MM.1S (cell line): Measurements from ENCODE around the gene COMTD1.

Experiments used
- EZH2 ChIP-seq: fragments of 300-600 bp; sonication (generic); optimal IDR thresholded peaks from 2 replicates; pipeline ENCODE3; 2017; ENCODE audit warnings: low read depth, mild to moderate bottlenecking, antibody characterized with exemption, low read length, mixed read lengths
- TF ChIP-seq, protein P1 (sequence below): fragments of 300-600 bp; sonication (generic); IDR thresholded peaks from 2 replicates; pipeline ENCODE4 v1.5.1; 2016; ENCODE audit warnings: antibody characterized with exemption, low read length, mixed read lengths

DNA sequence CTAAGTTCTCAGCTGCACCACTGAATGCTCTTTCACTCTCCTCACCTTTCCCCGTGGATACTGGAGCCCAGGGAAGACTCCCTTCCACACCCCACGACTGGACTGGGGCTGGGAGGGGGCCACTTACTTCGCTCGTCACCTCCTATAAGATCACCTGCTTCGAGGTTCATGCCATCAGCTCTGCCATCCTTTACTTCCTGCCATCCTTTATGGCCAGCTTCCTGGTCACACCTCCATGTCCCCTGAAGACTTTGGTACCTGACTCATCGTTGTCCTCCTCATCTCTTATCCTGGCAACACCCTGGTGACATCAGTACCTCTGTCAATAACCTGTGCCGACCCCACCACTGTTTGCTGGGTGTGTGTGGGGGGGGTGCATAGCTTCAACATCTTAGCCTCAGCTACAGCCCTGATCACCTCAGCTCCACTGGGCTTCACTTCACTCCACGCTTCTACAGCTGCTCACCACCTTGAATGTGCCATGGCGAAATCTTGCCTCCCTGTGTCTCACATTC lies 33.9 kb downstream of the COMTD1 start:
- TF ChIP-seq, protein P1, sequence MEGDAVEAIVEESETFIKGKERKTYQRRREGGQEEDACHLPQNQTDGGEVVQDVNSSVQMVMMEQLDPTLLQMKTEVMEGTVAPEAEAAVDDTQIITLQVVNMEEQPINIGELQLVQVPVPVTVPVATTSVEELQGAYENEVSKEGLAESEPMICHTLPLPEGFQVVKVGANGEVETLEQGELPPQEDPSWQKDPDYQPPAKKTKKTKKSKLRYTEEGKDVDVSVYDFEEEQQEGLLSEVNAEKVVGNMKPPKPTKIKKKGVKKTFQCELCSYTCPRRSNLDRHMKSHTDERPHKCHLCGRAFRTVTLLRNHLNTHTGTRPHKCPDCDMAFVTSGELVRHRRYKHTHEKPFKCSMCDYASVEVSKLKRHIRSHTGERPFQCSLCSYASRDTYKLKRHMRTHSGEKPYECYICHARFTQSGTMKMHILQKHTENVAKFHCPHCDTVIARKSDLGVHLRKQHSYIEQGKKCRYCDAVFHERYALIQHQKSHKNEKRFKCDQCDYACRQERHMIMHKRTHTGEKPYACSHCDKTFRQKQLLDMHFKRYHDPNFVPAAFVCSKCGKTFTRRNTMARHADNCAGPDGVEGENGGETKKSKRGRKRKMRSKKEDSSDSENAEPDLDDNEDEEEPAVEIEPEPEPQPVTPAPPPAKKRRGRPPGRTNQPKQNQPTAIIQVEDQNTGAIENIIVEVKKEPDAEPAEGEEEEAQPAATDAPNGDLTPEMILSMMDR: no peak
- no peak for TF ChIP-seq EZH2
